ENCODE results near the gene ELOVL5.

- TF ChIP-seq CTCF (IDR thresholded peaks at IDR 0.05): no peak
- no peak for TF ChIP-seq POLR2A (IDR thresholded peaks at IDR 0.05)
Observed at GRCh38 chr6:53239526-53239925, 109.2 kb downstream of the ELOVL5 start.

Data from testis (tissue), 2 donors.